SK-N-SH (cell line): Measurements from ENCODE around the gene MARCKSL1. TPM values are rescaled to one million over a fixed set of nuclear protein-coding genes. Genes with fewer than 3 reads are reported as not detected.

ENCODE experiments used
- CTCF ChIA-PET: fragments of 300-600, 350-600 bp; formaldehyde crosslinking; extraction: SDS; loops from one replicate; lab custom pipeline; 2021; lab: Yijun Ruan, JAX
- POLR2A ChIA-PET: fragments of 350-600 bp; sonication (Branson Sonifier 250); formaldehyde crosslinking; extraction: SDS; loops from one replicate; lab custom pipeline; 2020; ENCODE audit warnings: antibody characterized with exemption, inconsistent platforms; lab: Yijun Ruan, JAX
- DNase-seq: peaks from one replicate; pipeline ENCODE4 v3.0.0; 2012
- H2AFZ ChIP-seq: fragments of 200-600 bp; sonication (generic); 2 replicates; pipeline ENCODE4 v1.8.1; 2016; ENCODE audit warnings: antibody characterized with exemption, mild to moderate bottlenecking, low read depth
- H3F3A ChIP-seq: fragments of 200-600 bp; sonication (generic); replicated peaks from 2 replicates; pipeline ENCODE3; 2016; ENCODE audit warnings: antibody characterized with exemption, mild to moderate bottlenecking; ENCODE audit not compliant: insufficient read depth
- H3K27ac ChIP-seq, 2 experiments: fragments of 200-500 bp in 1 of 2; fragments of 200-600 bp in 1 of 2; sonication (Bioruptor generic) in 1 of 2; sonication (generic), shearing (Covaris generic) in 1 of 2; 2 replicates each; pipeline versions ENCODE4 v1.5.1 to v1.6.1; 2014 to 2016; ENCODE audit warnings: low read depth in 2 of 2, inconsistent platforms in 1 of 2, low read length in 1 of 2, mild to moderate bottlenecking in 1 of 2, mixed read lengths in 1 of 2
- H3K27me3 ChIP-seq: fragments of 200-600 bp; sonication (generic), shearing (Covaris generic); 2 replicates; pipeline ENCODE4 v1.6.1; 2016; ENCODE audit warnings: mixed run types; ENCODE audit not compliant: insufficient read depth
- H3K36me3 ChIP-seq, 2 experiments: fragments of 200-500 bp in 1 of 2; fragments of 200-600 bp in 1 of 2; sonication (Bioruptor generic) in 1 of 2; sonication (generic) in 1 of 2; replicated peaks in 1 of 2; 2 replicates each; pipeline versions ENCODE3 to v1.5.1; 2014 to 2016; ENCODE audit warnings: low read length in 1 of 2, mild to moderate bottlenecking in 1 of 2; ENCODE audit not compliant: insufficient read depth in 2 of 2, control insufficient read depth in 1 of 2
- H3K4me1 ChIP-seq, 2 experiments: fragments of 200-500 bp in 1 of 2; fragments of 200-600 bp in 1 of 2; sonication (Bioruptor generic) in 1 of 2; sonication (generic), shearing (Covaris generic) in 1 of 2; 2 replicates each; pipeline versions ENCODE4 v1.5.1 to v1.6.1; 2014 to 2016; ENCODE audit warnings: low read depth in 1 of 2, low read length in 1 of 2, mixed run types in 1 of 2; ENCODE audit not compliant: insufficient read depth in 2 of 2, control insufficient read depth in 1 of 2
- H3K4me2 ChIP-seq: fragments of 200-600 bp; sonication (generic), shearing (Covaris generic); 2 replicates; pipeline ENCODE4 v1.6.1; 2017; ENCODE audit warnings: mixed run types
- H3K4me3 ChIP-seq, 2 experiments: fragments of 200-500 bp in 1 of 2; fragments of 200-600 bp in 1 of 2; sonication (Bioruptor generic) in 1 of 2; sonication (generic), shearing (Covaris generic) in 1 of 2; 2 replicates each; pipeline versions ENCODE4 v1.5.1 to v1.8.1; 2014 to 2016; ENCODE audit warnings: low read depth in 2 of 2, inconsistent platforms in 1 of 2, low read length in 1 of 2, mild to moderate bottlenecking in 1 of 2, mixed read lengths in 1 of 2, moderate library complexity in 1 of 2
- H3K79me2 ChIP-seq: fragments of 200-600 bp; sonication (generic); 2 replicates; pipeline ENCODE4 v1.8.1; 2017; ENCODE audit warnings: mild to moderate bottlenecking; ENCODE audit not compliant: insufficient read depth
- H3K9ac ChIP-seq: fragments of 200-600 bp; sonication (generic); 2 replicates; pipeline ENCODE4 v1.6.1; 2017; ENCODE audit warnings: mixed run types
- H3K9me2 ChIP-seq: fragments of 200-600 bp; sonication (generic); 2 replicates; pipeline ENCODE4 v1.6.1; 2017; ENCODE audit warnings: mixed run types
- H3K9me3 ChIP-seq: fragments of 200-600 bp; sonication (generic); 2 replicates; pipeline ENCODE4 v1.6.1; 2017; ENCODE audit warnings: mixed run types, mild to moderate bottlenecking, moderate library complexity
- H4K20me1 ChIP-seq: fragments of 200-600 bp; sonication (generic); 2 replicates; pipeline ENCODE4 v1.6.1; 2017; ENCODE audit warnings: mild to moderate bottlenecking, mixed run types; ENCODE audit not compliant: insufficient read depth
- CHD2 ChIP-seq: fragments of 150-350 bp; IDR thresholded peaks from 2 replicates; pipeline ENCODE4 v1.6.1; 2018; ENCODE audit warnings: low read length; ENCODE audit not compliant: partially characterized antibody
- FOXM1 ChIP-seq: IDR thresholded peaks from 2 replicates; pipeline ENCODE4 v1.4.0; 2012; ENCODE audit warnings: low read depth, mild to moderate bottlenecking
- GABPA ChIP-seq: IDR thresholded peaks from 2 replicates; pipeline ENCODE4 v1.4.0; 2012; ENCODE audit warnings: low read depth, mild to moderate bottlenecking
- GATA2 ChIP-seq: sonication (generic); formaldehyde crosslinking; IDR thresholded peaks from 2 replicates; pipeline ENCODE4 v1.5.0; 2020; ENCODE audit warnings: mild to moderate bottlenecking, missing genetic modification reagents
- MXI1 ChIP-seq: IDR thresholded peaks from 2 replicates; pipeline ENCODE4 v1.6.1; 2012; ENCODE audit warnings: mild to moderate bottlenecking, low read depth, low read length, improper control_type of control experiment
- NRF1 ChIP-seq: IDR thresholded peaks from 2 replicates; pipeline ENCODE4 v1.6.1; 2012; ENCODE audit warnings: low read depth, mild to moderate bottlenecking, low read length
- POLR2AphosphoS5 ChIP-seq: IDR thresholded peaks from 2 replicates; pipeline ENCODE4 v1.6.1; 2012; ENCODE audit warnings: low read depth, low read length
- RCOR1 ChIP-seq: fragments of 150-350 bp; IDR thresholded peaks from 2 replicates; pipeline ENCODE4 v1.6.1; 2017; ENCODE audit warnings: antibody characterized with exemption, low read length
- TAF1 ChIP-seq: IDR thresholded peaks from 2 replicates; pipeline ENCODE4 v1.6.1; 2012; ENCODE audit warnings: low read depth, mild to moderate bottlenecking, low read length, moderate library complexity, borderline replicate concordance
- TCF12 ChIP-seq: IDR thresholded peaks from 2 replicates; pipeline ENCODE4 v1.4.0; 2012
- WGBS: methylation state at CpG from one replicate; pipeline ENCODE4 v1.1.6; 2017; ENCODE audit warnings: low lambda C conversion rate; 5-methylcytosine and 5-hydroxymethylcytosine counted together
- polyA plus RNA-seq, 3 experiments: library from polyadenylated mRNA; depleted of rRNA; stranded (reverse); fragments of >200 nt; gene quantifications; 2 replicates each; pipeline ENCODE4 v1.2.3, GENCODE V29; 2012
- TF ChIP-seq, protein P1 (sequence below): IDR thresholded peaks from 2 replicates; pipeline ENCODE4 v1.4.0; 2012; ENCODE audit warnings: low read depth, borderline replicate concordance
- TF ChIP-seq, protein P2 (sequence below): fragments of 150-350 bp; IDR thresholded peaks from 2 replicates; pipeline ENCODE4 v1.6.1; 2017; ENCODE audit warnings: antibody characterized with exemption, low read length, low read depth, borderline replicate concordance
- TF ChIP-seq, protein P3 (sequence below): fragments of 200-600 bp; sonication (generic); IDR thresholded peaks from 2 replicates; pipeline ENCODE4 v1.6.1; 2017; ENCODE audit warnings: antibody characterized with exemption, mild to moderate bottlenecking, moderate library complexity

The MARCKSL1 gene
- polyA plus RNA-seq, 1 of the 3 experiments (the other 2 are of a cell fraction): 275 TPM

DNA sequence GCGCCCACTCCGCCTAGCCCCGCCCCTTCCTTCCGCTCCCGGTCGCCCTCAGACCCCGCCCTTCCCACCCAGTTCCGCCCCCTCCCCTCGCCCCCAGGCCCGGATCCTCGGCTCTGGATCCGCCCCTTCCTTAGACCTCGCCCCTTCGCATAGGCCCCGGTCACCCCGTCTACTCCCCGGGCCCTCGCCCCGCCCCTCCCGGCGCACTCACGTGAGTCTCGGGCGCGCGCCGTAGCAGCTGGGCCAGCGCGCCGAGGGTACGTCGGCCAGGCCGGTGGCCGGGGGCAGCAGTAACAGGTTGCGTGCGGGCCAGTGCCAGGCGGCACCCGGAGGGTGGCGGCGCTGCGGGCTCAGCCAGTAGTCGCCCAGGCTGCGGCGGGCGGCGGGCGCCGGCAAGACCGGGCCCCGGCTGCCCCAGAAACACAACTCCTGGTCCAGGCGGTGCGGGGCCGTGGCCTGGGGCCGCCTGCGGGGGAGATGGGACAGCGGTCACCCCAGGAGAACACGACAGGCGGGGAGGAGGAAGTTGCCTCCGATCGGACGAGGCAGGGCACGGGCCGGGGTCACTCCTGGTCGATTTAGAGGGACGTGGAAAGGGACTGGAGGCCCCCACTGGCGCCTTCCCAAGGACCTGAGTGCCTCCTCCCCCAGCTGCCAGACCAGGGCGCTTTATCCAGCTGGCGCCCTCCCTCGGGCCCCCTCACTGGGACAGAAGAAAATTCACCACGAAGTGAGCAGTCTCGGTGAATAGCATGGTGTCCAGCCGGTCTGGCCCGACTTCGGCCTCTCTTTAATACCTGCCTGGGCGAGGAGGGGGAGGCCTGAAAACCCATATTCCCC lies 15.6 kb upstream of the MARCKSL1 start:
- Histone ChIP-seq H3K27ac (peak overlapping the region; percentile 79 to 90), H3K9ac (peak overlapping the region; percentile 87), H3K9me3 (no peaks in the 10 kb centered on the region), H3K36me3 (no peaks in the 10 kb centered on the region), H3K9me2 (no peaks in the 10 kb centered on the region), H2AFZ (peak overlapping the region; percentile 89; the same call in 1 of the 2 replicates), H3K4me3 (peak overlapping the region; percentile 62 to 84), H3K4me2 (peak overlapping the region; percentile 96), H3K27me3 (no peaks in the 10 kb centered on the region), H3K4me1 (peaks cover 4 to 9% of the 10 kb centered on the region in 2 experiments; a peak in 2 of 4 replicates), H3K79me2 (peaks cover 8% of the 10 kb centered on the region; the same call in 1 of the 2 replicates), H4K20me1 (no peaks in the 10 kb centered on the region), H3F3A (peaks cover 2% of the 10 kb centered on the region)
- CTCF ChIA-PET: interaction anchor here (0.8 to 3.4 kb wide), 6 partner anchors 15 to 135 kb away, joined by 4 to 24 read pairs (median 4); partner anchors contain the start of gene MARCKSL1
- WGBS: under 1% methylated on average over 32 of the region's 75 CpGs
- POLR2A ChIA-PET: interaction anchor here (0.9 to 3.5 kb wide), 4 partner anchors 14 to 43 kb away, joined by 3 to 24 read pairs (median 5); partner anchors contain the start of gene MARCKSL1
- DNase-seq: peak; percentile 100
- TF ChIP-seq TAF1 (peak; percentile 59), GATA2 (CRISPR knock-in tag) (no peak), NRF1 (peak; percentile 21; the same call in 1 of the 2 replicates), POLR2AphosphoS5 (peak; percentile 61), TCF12 (no peak), CHD2 (no peak), GABPA (peak; percentile 29; the same call in 1 of the 2 replicates), MXI1 (no peak), FOXM1 (no peak), RCOR1 (no peak)
- TF ChIP-seq, protein P1, sequence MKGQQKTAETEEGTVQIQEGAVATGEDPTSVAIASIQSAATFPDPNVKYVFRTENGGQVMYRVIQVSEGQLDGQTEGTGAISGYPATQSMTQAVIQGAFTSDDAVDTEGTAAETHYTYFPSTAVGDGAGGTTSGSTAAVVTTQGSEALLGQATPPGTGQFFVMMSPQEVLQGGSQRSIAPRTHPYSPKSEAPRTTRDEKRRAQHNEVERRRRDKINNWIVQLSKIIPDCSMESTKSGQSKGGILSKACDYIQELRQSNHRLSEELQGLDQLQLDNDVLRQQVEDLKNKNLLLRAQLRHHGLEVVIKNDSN: peak; percentile 75
- TF ChIP-seq, protein P2, sequence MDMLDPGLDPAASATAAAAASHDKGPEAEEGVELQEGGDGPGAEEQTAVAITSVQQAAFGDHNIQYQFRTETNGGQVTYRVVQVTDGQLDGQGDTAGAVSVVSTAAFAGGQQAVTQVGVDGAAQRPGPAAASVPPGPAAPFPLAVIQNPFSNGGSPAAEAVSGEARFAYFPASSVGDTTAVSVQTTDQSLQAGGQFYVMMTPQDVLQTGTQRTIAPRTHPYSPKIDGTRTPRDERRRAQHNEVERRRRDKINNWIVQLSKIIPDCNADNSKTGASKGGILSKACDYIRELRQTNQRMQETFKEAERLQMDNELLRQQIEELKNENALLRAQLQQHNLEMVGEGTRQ: no peak
- TF ChIP-seq, protein P3, sequence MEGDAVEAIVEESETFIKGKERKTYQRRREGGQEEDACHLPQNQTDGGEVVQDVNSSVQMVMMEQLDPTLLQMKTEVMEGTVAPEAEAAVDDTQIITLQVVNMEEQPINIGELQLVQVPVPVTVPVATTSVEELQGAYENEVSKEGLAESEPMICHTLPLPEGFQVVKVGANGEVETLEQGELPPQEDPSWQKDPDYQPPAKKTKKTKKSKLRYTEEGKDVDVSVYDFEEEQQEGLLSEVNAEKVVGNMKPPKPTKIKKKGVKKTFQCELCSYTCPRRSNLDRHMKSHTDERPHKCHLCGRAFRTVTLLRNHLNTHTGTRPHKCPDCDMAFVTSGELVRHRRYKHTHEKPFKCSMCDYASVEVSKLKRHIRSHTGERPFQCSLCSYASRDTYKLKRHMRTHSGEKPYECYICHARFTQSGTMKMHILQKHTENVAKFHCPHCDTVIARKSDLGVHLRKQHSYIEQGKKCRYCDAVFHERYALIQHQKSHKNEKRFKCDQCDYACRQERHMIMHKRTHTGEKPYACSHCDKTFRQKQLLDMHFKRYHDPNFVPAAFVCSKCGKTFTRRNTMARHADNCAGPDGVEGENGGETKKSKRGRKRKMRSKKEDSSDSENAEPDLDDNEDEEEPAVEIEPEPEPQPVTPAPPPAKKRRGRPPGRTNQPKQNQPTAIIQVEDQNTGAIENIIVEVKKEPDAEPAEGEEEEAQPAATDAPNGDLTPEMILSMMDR: peak; percentile 24; the same call in 1 of the 2 replicates
